Mesenchymal stem cell (in vitro differentiated cells and primary cell): ENCODE results near the gene ST8SIA5.

Experiments used
- DNase-seq: peaks from one replicate; pipeline ENCODE4 v3.0.0-alpha.2; 2013
- H2AFZ ChIP-seq: one replicate; pipeline ENCODE4 v1.6.1; 2013; ENCODE audit warnings: low read depth, mild to moderate bottlenecking, control low read depth, inconsistent platforms, low read length, moderate library complexity
- H2AK5ac ChIP-seq: 2 replicates; pipeline ENCODE4 v1.6.1; 2013; ENCODE audit warnings: low read length, moderate library complexity, mild to moderate bottlenecking, inconsistent platforms; ENCODE audit not compliant: severe bottlenecking
- H2BK120ac ChIP-seq: one replicate; pipeline ENCODE4 v1.6.1; 2013; ENCODE audit warnings: low read depth, mild to moderate bottlenecking, inconsistent platforms, low read length, moderate library complexity
- H2BK12ac ChIP-seq, 2 experiments: one replicate each; pipeline ENCODE4 v1.6.1; 2013; ENCODE audit warnings: inconsistent platforms in 2 of 2, low read length in 2 of 2, mild to moderate bottlenecking in 2 of 2, moderate library complexity in 2 of 2, control low read depth in 1 of 2
- H2BK15ac ChIP-seq: one replicate; pipeline ENCODE4 v1.6.1; 2013; ENCODE audit warnings: mild to moderate bottlenecking, low read depth, inconsistent platforms; ENCODE audit not compliant: poor library complexity, severe bottlenecking
- H2BK5ac ChIP-seq: 2 replicates; pipeline ENCODE4 v1.6.1; 2013; ENCODE audit warnings: low read depth, mild to moderate bottlenecking, low read length, control low read depth, inconsistent platforms; ENCODE audit not compliant: poor library complexity, severe bottlenecking
- H3K14ac ChIP-seq, 2 experiments: one replicate each; pipeline ENCODE4 v1.6.1; 2013; ENCODE audit warnings: inconsistent platforms in 2 of 2, low read length in 2 of 2, control low read depth in 1 of 2, mild to moderate bottlenecking in 1 of 2, moderate library complexity in 1 of 2
- H3K18ac ChIP-seq, 2 experiments: one replicate each; pipeline ENCODE4 v1.6.1; 2013; ENCODE audit warnings: inconsistent platforms in 2 of 2, low read length in 2 of 2, control low read depth in 1 of 2, low read depth in 1 of 2, mild to moderate bottlenecking in 1 of 2
- H3K23ac ChIP-seq, 2 experiments: one replicate each; pipeline ENCODE4 v1.6.1; 2013; ENCODE audit warnings: inconsistent platforms in 2 of 2, low read length in 2 of 2, mild to moderate bottlenecking in 2 of 2, moderate library complexity in 2 of 2, control low read depth in 1 of 2
- H3K27ac ChIP-seq: 2 replicates; pipeline ENCODE4 v1.5.1; 2013; ENCODE audit warnings: mild to moderate bottlenecking, moderate library complexity, low read length, control low read depth, inconsistent platforms; ENCODE audit not compliant: poor library complexity, severe bottlenecking
- H3K27me3 ChIP-seq, 2 experiments: 2 replicates each; pipeline versions ENCODE4 v1.6.1 to v1.7.0; 2013; ENCODE audit warnings: low read length in 2 of 2, mild to moderate bottlenecking in 2 of 2, moderate library complexity in 2 of 2, control low read depth in 1 of 2, inconsistent platforms in 1 of 2; ENCODE audit not compliant: control insufficient read depth in 1 of 2, insufficient read depth in 1 of 2
- H3K36me3 ChIP-seq, 2 experiments: 2 replicates each; pipeline versions ENCODE4 v1.6.1 to v1.7.0; 2013; ENCODE audit warnings: low read length in 2 of 2, control low read depth in 1 of 2, inconsistent platforms in 1 of 2, low read depth in 1 of 2, mild to moderate bottlenecking in 1 of 2; ENCODE audit not compliant: insufficient read depth in 2 of 2, control insufficient read depth in 1 of 2
- H3K4ac ChIP-seq, 2 experiments: one replicate each; pipeline ENCODE4 v1.6.1; 2013; ENCODE audit warnings: inconsistent platforms in 2 of 2, low read length in 2 of 2, mild to moderate bottlenecking in 2 of 2, moderate library complexity in 2 of 2, control low read depth in 1 of 2, low read depth in 1 of 2
- H3K4me1 ChIP-seq: 2 replicates; pipeline ENCODE4 v1.6.1; 2013; ENCODE audit warnings: low read depth, low read length, control low read depth; ENCODE audit not compliant: control insufficient read depth, insufficient read depth
- H3K4me2 ChIP-seq: 2 replicates; pipeline ENCODE4 v1.6.1; 2013; ENCODE audit warnings: low read length, mild to moderate bottlenecking, inconsistent platforms; ENCODE audit not compliant: poor library complexity, severe bottlenecking
- H3K4me3 ChIP-seq, 2 experiments: 2 replicates each; pipeline versions ENCODE4 v1.5.1 to v1.7.0; 2013; ENCODE audit warnings: low read length in 2 of 2, mild to moderate bottlenecking in 2 of 2, control low read depth in 1 of 2, low read depth in 1 of 2; ENCODE audit not compliant: insufficient read depth in 1 of 2
- H3K79me1 ChIP-seq: replicated peaks from 2 replicates; pipeline ENCODE4 v1.6.1; 2013; ENCODE audit warnings: mild to moderate bottlenecking, control low read depth, low read length, inconsistent platforms; ENCODE audit not compliant: poor library complexity, severe bottlenecking
- H3K9ac ChIP-seq: 2 replicates; pipeline ENCODE4 v1.7.0; 2013; ENCODE audit warnings: mild to moderate bottlenecking, low read length, moderate library complexity
- H3K9me3 ChIP-seq: 2 replicates; pipeline ENCODE4 v1.7.0; 2013; ENCODE audit warnings: mild to moderate bottlenecking, low read length; ENCODE audit not compliant: control insufficient read depth
- H4K8ac ChIP-seq: one replicate; pipeline ENCODE4 v1.6.1; 2013; ENCODE audit warnings: inconsistent platforms, mild to moderate bottlenecking, low read length, moderate library complexity
- H4K91ac ChIP-seq: one replicate; pipeline ENCODE4 v1.6.1; 2013; ENCODE audit warnings: mild to moderate bottlenecking, low read length, inconsistent platforms
- WGBS: methylation state at CpG from one replicate; pipeline ENCODE4 v1.1.7; 2013; ENCODE audit warnings: mixed read lengths; 5-methylcytosine and 5-hydroxymethylcytosine counted together

ST8SIA5 gene

GRCh38 chr18:46770708-46771107, 13.9 kb upstream of the ST8SIA5 start:
- Histone ChIP-seq H3K23ac (no peak overlapping the region), H3K27ac (no peak overlapping the region), H2AK5ac (no peak overlapping the region), H3K9ac (no peak overlapping the region), H2BK15ac (no peak overlapping the region), H3K36me3 (no peaks in the 10 kb centered on the region), H3K4ac (no peak overlapping the region), H3K9me3 (no peaks in the 10 kb centered on the region), H3K27me3 (peaks cover 0 to 11% of the 10 kb centered on the region in 2 experiments), H3K14ac (no peak overlapping the region), H2BK12ac (no peak overlapping the region), H3K4me3 (no peak overlapping the region), H4K91ac (no peak overlapping the region), H2AFZ (no peak overlapping the region), H4K8ac (no peak overlapping the region), H2BK120ac (no peak overlapping the region), H3K4me2 (no peak overlapping the region), H3K79me1 (no peaks in the 10 kb centered on the region), H2BK5ac (no peak overlapping the region), H3K18ac (no peak overlapping the region), H3K4me1 (no peaks in the 10 kb centered on the region)
- no peak for DNase-seq
- WGBS = 90% methylated on average over 2 of the region's 2 CpGs

- Histone ChIP-seq H2AFZ (no peak overlapping the region), H3K4me3 (no peak overlapping the region), H3K18ac (no peak overlapping the region), H2BK12ac (no peak overlapping the region), H3K23ac (no peak overlapping the region), H3K36me3 (no peaks in the 10 kb centered on the region), H3K14ac (no peak overlapping the region), H4K91ac (no peak overlapping the region), H4K8ac (no peak overlapping the region), H3K27ac (no peak overlapping the region), H3K4me2 (no peak overlapping the region), H3K4ac (no peak overlapping the region), H3K27me3 (peaks cover 3 to 21% of the 10 kb centered on the region in 2 experiments), H2BK15ac (no peak overlapping the region), H2BK5ac (no peak overlapping the region), H3K79me1 (no peaks in the 10 kb centered on the region), H2AK5ac (no peak overlapping the region), H3K9ac (no peak overlapping the region), H2BK120ac (no peak overlapping the region), H3K9me3 (no peaks in the 10 kb centered on the region), H3K4me1 (no peaks in the 10 kb centered on the region)
- 76% methylated on average over 9 of the region's 9 CpGs for WGBS
- no peak for DNase-seq
Measured at GRCh38 chr18:46768166-46768921, 11.5 kb upstream of the ST8SIA5 start.

GRCh38 chr18:46767217-46767616, 10.4 kb upstream of the ST8SIA5 start:
- no peak overlapping the region for H4K91ac ChIP-seq
- H2BK120ac ChIP-seq = no peak overlapping the region
- H3K9ac ChIP-seq = no peak overlapping the region
- H3K36me3 ChIP-seq = no peaks in the 10 kb centered on the region
- H3K4me1 ChIP-seq = no peaks in the 10 kb centered on the region
- H4K8ac ChIP-seq = no peak overlapping the region
- H3K4me2 ChIP-seq = no peak overlapping the region
- no peak overlapping the region for H2AFZ ChIP-seq
- no peak overlapping the region for H3K23ac ChIP-seq
- no peak overlapping the region for H3K27ac ChIP-seq
- H3K14ac ChIP-seq = no peak overlapping the region
- no peaks in the 10 kb centered on the region for H3K79me1 ChIP-seq
- H3K9me3 ChIP-seq = no peaks in the 10 kb centered on the region
- H3K4me3 ChIP-seq = no peak overlapping the region
- no peak overlapping the region for H3K4ac ChIP-seq
- no peak overlapping the region for H3K18ac ChIP-seq
- H2BK5ac ChIP-seq = no peak overlapping the region
- H3K27me3 ChIP-seq = peaks cover 10 to 29% of the 10 kb centered on the region in 2 experiments
- H2BK12ac ChIP-seq = no peak overlapping the region
- DNase-seq = no peak
- H2BK15ac ChIP-seq = no peak overlapping the region
- no peak overlapping the region for H2AK5ac ChIP-seq

- H2AFZ ChIP-seq = no peak overlapping the region
- WGBS = no CpG with 5 or more reads among the region's 2 CpGs
Measured at GRCh38 chr18:46764586-46764985, 7.7 kb upstream of the ST8SIA5 start.

More at GRCh38 chr18:46764586-46764985, 7.7 kb upstream of the ST8SIA5 start:
- Histone ChIP-seq H2BK12ac (no peak overlapping the region), H3K27me3 (peaks cover 34 to 50% of the 10 kb centered on the region in 2 experiments), H2AK5ac (no peak overlapping the region), H3K4me3 (no peak overlapping the region), H3K9ac (no peak overlapping the region), H3K4ac (no peak overlapping the region), H2BK5ac (no peak overlapping the region), H3K23ac (no peak overlapping the region), H3K14ac (no peak overlapping the region), H3K27ac (no peak overlapping the region), H3K36me3 (no peaks in the 10 kb centered on the region), H4K8ac (no peak overlapping the region), H2BK120ac (no peak overlapping the region), H3K9me3 (no peaks in the 10 kb centered on the region), H3K79me1 (no peaks in the 10 kb centered on the region), H3K4me2 (no peak overlapping the region), H4K91ac (no peak overlapping the region), H3K4me1 (no peaks in the 10 kb centered on the region), H2BK15ac (no peak overlapping the region), H3K18ac (no peak overlapping the region)
- DNase-seq = no peak
